HepG2 (cell line): Measurements from ENCODE around the gene LARP1. TPM values are rescaled to one million over a fixed set of nuclear protein-coding genes. Genes with fewer than 3 reads are reported as not detected.

Source experiments
- AGO1 ChIP-seq: fragments of 200-400 bp; formaldehyde crosslinking; IDR thresholded peaks from 2 replicates; pipeline ENCODE4 v1.6.1; 2017; ENCODE audit warnings: mild to moderate bottlenecking, low read depth, low read length, moderate library complexity; ENCODE audit not compliant: poor library complexity, severe bottlenecking
- AGO2 ChIP-seq: fragments of 200-400 bp; formaldehyde crosslinking; optimal IDR thresholded peaks from 2 replicates; pipeline ENCODE3; 2017; ENCODE audit warnings: mild to moderate bottlenecking, low read depth, low read length, moderate library complexity
- CCDC6 ChIP-seq: sonication (generic); formaldehyde crosslinking; IDR thresholded peaks from 2 replicates; pipeline ENCODE4 v1.8.1; 2022; ENCODE audit warnings: mild to moderate bottlenecking, missing genetic modification reagents, moderate library complexity
- GATA4 ChIP-seq: sonication (generic); IDR thresholded peaks from 2 replicates; pipeline ENCODE4 v1.6.1; 2016; ENCODE audit warnings: antibody characterized with exemption, low read depth, borderline replicate concordance
- JARID2 ChIP-seq: sonication (generic); formaldehyde crosslinking; IDR thresholded peaks from 2 replicates; pipeline ENCODE4 v1.8.1; 2023; ENCODE audit warnings: missing genetic modification reagents, inconsistent platforms; ENCODE audit not compliant: insufficient replicate concordance
- KIAA2018 ChIP-seq: sonication (generic); formaldehyde crosslinking; IDR thresholded peaks from 2 replicates; pipeline ENCODE4 v1.5.0; 2020; ENCODE audit warnings: mild to moderate bottlenecking, missing genetic modification reagents, borderline replicate concordance
- MLLT10 ChIP-seq: sonication (generic); formaldehyde crosslinking; IDR thresholded peaks from 2 replicates; pipeline ENCODE4 v1.4.0; 2020; ENCODE audit warnings: missing genetic modification reagents
- MYNN ChIP-seq: sonication (generic); formaldehyde crosslinking; IDR thresholded peaks from 2 replicates; pipeline ENCODE4 v1.4.0; 2020; ENCODE audit warnings: mild to moderate bottlenecking, low read depth, missing genetic modification reagents
- NCOA2 ChIP-seq: sonication (generic); formaldehyde crosslinking; IDR thresholded peaks from 2 replicates; pipeline ENCODE4 v1.8.0; 2022; ENCODE audit warnings: inconsistent platforms
- NFAT5 ChIP-seq: sonication (generic); formaldehyde crosslinking; IDR thresholded peaks from 2 replicates; pipeline ENCODE4 v1.4.0; 2020; ENCODE audit warnings: missing genetic modification reagents
- NRL ChIP-seq: sonication (generic); formaldehyde crosslinking; IDR thresholded peaks from 2 replicates; pipeline ENCODE4 v1.5.0; 2020; ENCODE audit warnings: missing genetic modification reagents, mild to moderate bottlenecking, moderate library complexity, borderline replicate concordance
- STAT5B ChIP-seq: sonication (generic); formaldehyde crosslinking; IDR thresholded peaks from 2 replicates; pipeline ENCODE4 v1.4.0; 2020; ENCODE audit warnings: missing genetic modification reagents
- TCF7L2 ChIP-seq: IDR thresholded peaks from 2 replicates; pipeline ENCODE4 v1.6.1; 2011; ENCODE audit warnings: mild to moderate bottlenecking, low read depth, low read length, moderate library complexity
- YEATS4 ChIP-seq: sonication (generic); formaldehyde crosslinking; IDR thresholded peaks from 2 replicates; pipeline ENCODE4 v1.4.0; 2020; ENCODE audit warnings: missing genetic modification reagents, borderline replicate concordance
- ZNF124 ChIP-seq: sonication (generic); formaldehyde crosslinking; IDR thresholded peaks from 2 replicates; pipeline ENCODE4 v1.4.0; 2020; ENCODE audit warnings: missing genetic modification reagents
- ZNF577 ChIP-seq: sonication (generic); formaldehyde crosslinking; IDR thresholded peaks from 2 replicates; pipeline ENCODE4 v1.4.0; 2020; ENCODE audit warnings: mild to moderate bottlenecking, low read depth, missing genetic modification reagents, borderline replicate concordance
- ZSCAN12 ChIP-seq: sonication (generic); formaldehyde crosslinking; IDR thresholded peaks from 2 replicates; pipeline ENCODE4 v1.9.0; 2021; ENCODE audit warnings: mild to moderate bottlenecking, missing genetic modification reagents
- polyA plus RNA-seq, 8 experiments: library from polyadenylated mRNA; depleted of rRNA in 3 of 8; stranded (reverse) in 7 of 8; unstranded in 1 of 8; fragments of >200 nt; fragmentation: Illumina TruSeq in 4 of 8; extraction: Trizol in 4 of 8; gene quantifications; 2 replicates each; pipeline versions ENCODE4 v1.2.1 to v1.2.3, GENCODE V29; 2011 to 2016; ENCODE audit warnings: low read depth in 4 of 8, missing spikeins in 1 of 8, mixed read lengths in 1 of 8; ENCODE audit not compliant: insufficient read depth in 1 of 8
- total RNA-seq, 5 experiments: library from RNA; depleted of rRNA; stranded (reverse); fragments of >200 nt; fragmentation: Illumina TruSeq; extraction: Trizol; gene quantifications; 2 replicates each; pipeline ENCODE4 v1.2.3, GENCODE V29; 2016; ENCODE audit warnings: low read depth in 1 of 5

LARP1 gene
- total and polyA plus RNA-seq, 2 of the 13 experiments (the other 11 are each of a cell fraction or from before 2014, with no cell fraction given): 45.2 to 61.4 TPM

GRCh38 chr5:154755361-154756008, at the start of gene LARP1 (continued):
- no peak for TF ChIP-seq NFAT5 (CRISPR knock-in tag)
- TF ChIP-seq AGO1: no peak
- no peak for TF ChIP-seq ZNF577 (CRISPR knock-in tag)
- 0 out of 2 replicates have a peak, but pooled peaks have one; percentile 5 for TF ChIP-seq CCDC6 (CRISPR knock-in tag)
- no peak for TF ChIP-seq MYNN (CRISPR knock-in tag)
- TF ChIP-seq ZNF124 (CRISPR knock-in tag): 0 out of 2 replicates have a peak, but pooled peaks have one; percentile 33
- no peak for TF ChIP-seq TCF7L2
- no peak for TF ChIP-seq GATA4
- no peak for TF ChIP-seq NCOA2 (CRISPR knock-in tag)
- no peak for TF ChIP-seq NRL (CRISPR knock-in tag)
- peak; percentile 93 for TF ChIP-seq AGO2
- TF ChIP-seq STAT5B (CRISPR knock-in tag): 0 out of 2 replicates have a peak, but pooled peaks have one; percentile 26
- TF ChIP-seq KIAA2018: no peak
- TF ChIP-seq YEATS4 (CRISPR knock-in tag): peak; percentile 18; the same call in 1 of the 2 replicates
- TF ChIP-seq JARID2 (CRISPR knock-in tag): no peak
- TF ChIP-seq MLLT10: no peak
- no peak for TF ChIP-seq ZSCAN12 (CRISPR knock-in tag)
